SH-SY5Y (cell line): ENCODE measurements around the gene HES7.

Source experiments
- GATA2 ChIP-seq: IDR thresholded peaks from 2 replicates; pipeline ENCODE4 v1.6.1; 2011; ENCODE audit warnings: mild to moderate bottlenecking, low read depth, low read length
- GATA3 ChIP-seq: IDR thresholded peaks from 2 replicates; pipeline ENCODE4 v1.6.1; 2011; ENCODE audit warnings: low read depth, mild to moderate bottlenecking, low read length, moderate library complexity

DNA sequence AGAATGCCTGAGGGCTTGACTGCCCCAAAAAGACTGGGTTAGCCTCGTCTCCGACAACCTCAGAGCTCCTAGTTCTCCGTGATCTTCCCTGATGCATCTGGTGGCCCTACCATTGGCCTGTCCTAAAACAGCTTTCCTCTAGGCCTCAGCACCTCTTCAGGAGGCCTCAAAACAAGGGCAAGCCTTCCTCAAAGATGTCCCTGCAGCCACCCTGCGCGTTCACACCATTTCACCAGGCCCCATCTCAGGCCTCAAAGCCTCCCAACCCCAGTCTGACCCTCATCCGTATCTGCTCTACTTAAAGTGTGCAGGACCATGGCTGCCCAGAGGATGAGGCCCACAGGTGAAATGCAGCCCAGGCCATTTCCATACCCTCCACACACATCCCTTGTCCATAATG lies 13.0 kb downstream of the HES7 start:
- TF ChIP-seq GATA2 (no peak), GATA3 (no peak)
